HG03439 (cell line): Measurements from ENCODE around the gene ACTL6A.
"Not testable (repeated sequence)": the region's sequence is repeated elsewhere in the genome, so short reads cannot be mapped to it uniquely, and the experiment has no call there.

Experiments
- ATAC-seq: cut with Tn5 transposase; IDR thresholded peaks from one replicate; pipeline ENCODE4 v1.9.1; 2021; ENCODE audit warnings: mild to moderate bottlenecking, moderate library complexity; ENCODE audit not compliant: unreplicated experiment

The ACTL6A gene

GRCh38 chr3:179562591-179563270 is at the start of gene ACTL6A:
Gene ACTL6A, plus strand, starts transcription at chr3:179562926. Its CDS starts 167 bp downstream, at chr3:179563093.
- peak; percentile 97 for ATAC-seq

- ATAC-seq: no peak
Measured at GRCh38 chr3:179513862-179514261, 48.9 kb upstream of the ACTL6A start.

GRCh38 chr3:179516461-179517251 is 46.1 kb upstream of the ACTL6A start:
- not testable (repeated sequence) for ATAC-seq

- ATAC-seq: no peak
Measured at GRCh38 chr3:179526482-179526881, 36.2 kb upstream of the ACTL6A start.

- no peak for ATAC-seq
Measured at GRCh38 chr3:179526989-179527391, 35.7 kb upstream of the ACTL6A start.

- no peak for ATAC-seq
Measured at GRCh38 chr3:179528772-179529171, 34.0 kb upstream of the ACTL6A start.

GRCh38 chr3:179531576-179531975 is 31.1 kb upstream of the ACTL6A start:
- no peak for ATAC-seq

GRCh38 chr3:179533274-179533673 is 29.5 kb upstream of the ACTL6A start:
- ATAC-seq: no peak

GRCh38 chr3:179536256-179536655 is 26.5 kb upstream of the ACTL6A start:
- no peak for ATAC-seq

- no peak for ATAC-seq
Measured at GRCh38 chr3:179541094-179541493, 21.6 kb upstream of the ACTL6A start.

- no peak for ATAC-seq
Measured at GRCh38 chr3:179541596-179541995, 21.1 kb upstream of the ACTL6A start.

- ATAC-seq: no peak
Measured at GRCh38 chr3:179542375-179542774, 20.4 kb upstream of the ACTL6A start.

- ATAC-seq: no peak
Measured at GRCh38 chr3:179544981-179545645, 17.6 kb upstream of the ACTL6A start.

- no peak for ATAC-seq
Measured at GRCh38 chr3:179546814-179547241, 15.9 kb upstream of the ACTL6A start.

- ATAC-seq: no peak
Measured at GRCh38 chr3:179551349-179552105, 11.2 kb upstream of the ACTL6A start.

GRCh38 chr3:179558742-179559364 is 3.9 kb upstream of the ACTL6A start:
- no peak for ATAC-seq

- ATAC-seq: no peak
Measured at GRCh38 chr3:179560791-179561190, 1.9 kb upstream of the ACTL6A start.

- peak; percentile 52 for ATAC-seq
Measured at GRCh38 chr3:179563271-179563783, 601 bp downstream of the ACTL6A start.

GRCh38 chr3:179565496-179565895 is 2.8 kb downstream of the ACTL6A start:
- no peak for ATAC-seq

- ATAC-seq: no peak
Measured at GRCh38 chr3:179580992-179581391, 18.3 kb downstream of the ACTL6A start.
